Cerebellar nuclear complex (tissue), 1 donor: ENCODE results near the gene ZXDC.

Source experiments
- DNase-seq, 2 experiments: peaks; one replicate each; lab custom pipeline; 2025; lab: John Stamatoyannopoulos, UW

ZXDC gene

GRCh38 chr3:126512026-126512425 lies 36.3 kb upstream of the ZXDC start:
- no peak for DNase-seq

- DNase-seq, result no peak
Measured at GRCh38 chr3:126511291-126511690, 35.6 kb upstream of the ZXDC start.

- no peak for DNase-seq
Measured at GRCh38 chr3:126510308-126510910, 34.7 kb upstream of the ZXDC start.

GRCh38 chr3:126509597-126510307 lies 34.1 kb upstream of the ZXDC start:
- DNase-seq, result no peak

- no peak for DNase-seq
Measured at GRCh38 chr3:126508564-126508964, 32.9 kb upstream of the ZXDC start.

- DNase-seq, result no peak
Measured at GRCh38 chr3:126507886-126508285, 32.2 kb upstream of the ZXDC start.

GRCh38 chr3:126503701-126504100 lies 28.0 kb upstream of the ZXDC start:
- no peak for DNase-seq

- no peak for DNase-seq
Measured at GRCh38 chr3:126502656-126503055, 27.0 kb upstream of the ZXDC start.

- no peak for DNase-seq
Measured at GRCh38 chr3:126501736-126502135, 26.0 kb upstream of the ZXDC start.

- no peak for DNase-seq
Measured at GRCh38 chr3:126501054-126501453, 25.4 kb upstream of the ZXDC start.

- no peak for DNase-seq
Measured at GRCh38 chr3:126500016-126500415, 24.3 kb upstream of the ZXDC start.

GRCh38 chr3:126499401-126499800 lies 23.7 kb upstream of the ZXDC start:
- no peak for DNase-seq

- DNase-seq, result no peak
Measured at GRCh38 chr3:126498929-126499328, 23.2 kb upstream of the ZXDC start.

GRCh38 chr3:126498461-126498860 lies 22.8 kb upstream of the ZXDC start:
- DNase-seq, result no peak

- DNase-seq, result no peak
Measured at GRCh38 chr3:126497956-126498355, 22.3 kb upstream of the ZXDC start.

- DNase-seq, result no peak
Measured at GRCh38 chr3:126496894-126497850, 21.5 kb upstream of the ZXDC start.

- DNase-seq, result no peak
Measured at GRCh38 chr3:126495786-126496185, 20.1 kb upstream of the ZXDC start.

GRCh38 chr3:126494970-126495230 lies 19.2 kb upstream of the ZXDC start:
- no peak for DNase-seq

GRCh38 chr3:126494204-126494969 lies 18.7 kb upstream of the ZXDC start:
- no peak for DNase-seq

- DNase-seq, result no peak
Measured at GRCh38 chr3:126493739-126494138, 18.0 kb upstream of the ZXDC start.

GRCh38 chr3:126493051-126493450 lies 17.4 kb upstream of the ZXDC start:
- no peak for DNase-seq
